ENCODE data around the gene NAXE. TPM values are rescaled to one million over a fixed set of nuclear protein-coding genes. Genes with fewer than 3 reads are reported as not detected.
"Not testable (repeated sequence)": the region's sequence is repeated elsewhere in the genome, so short reads cannot be mapped to it uniquely, and the experiment has no call there.

The NAXE gene
- total RNA-seq, 1 experiment from 2014 or later: 261 TPM

GRCh38 chr1:156552518-156552917, 39.1 kb upstream of the NAXE start:
- no peak for ATAC-seq
- Histone ChIP-seq H3K9me2 (replicated peaks; ENCODE audit: low read length) (no peaks in the 10 kb centered on the region), H4K20me1 (ENCODE audit: low read length) (no peaks in the 10 kb centered on the region), H3K36me3 (ENCODE audit: low read depth, low read length) (peaks cover 69% of the 10 kb centered on the region), H3K79me2 (ENCODE audit: low read length) (no peaks in the 10 kb centered on the region), H3K4me3 (ENCODE audit: low read length) (no peak overlapping the region), H3K4me2 (ENCODE audit: low read length) (peak overlapping the region; percentile 15), H3K27me3 (ENCODE audit: low read length) (no peaks in the 10 kb centered on the region), H3F3A (ENCODE audit: low read length, unreplicated experiment) (no peaks in the 10 kb centered on the region), H3K4me1 (ENCODE audit: insufficient read depth, low read length) (peaks cover 21% of the 10 kb centered on the region), H3K9me3 (ENCODE audit: low read length) (no peaks in the 10 kb centered on the region), H2AFZ (ENCODE audit: low read length) (no peak overlapping the region), H3K9ac (ENCODE audit: low read length) (no peak overlapping the region), H3K27ac (ENCODE audit: low read length) (peak overlapping the region; percentile 55)
- peak; percentile 31 for DNase-seq
- ChIA-PET CTCF (no interaction called here), POLR2A (ENCODE audit: unreplicated experiment) (no interaction called here)
- BruUV-seq (replicated peaks): no TSS peak
- TF ChIP-seq EZH2phosphoT487 (IDR thresholded peaks at IDR 0.05; ENCODE audit: borderline replicate concordance, low read length) (no peak), EZH2 (IDR thresholded peaks at IDR 0.05; ENCODE audit: low read length, unreplicated experiment) (no peak), CTCF (conservative IDR thresholded peaks at IDR 0.05; ENCODE audit: low read depth, low read length) (no peak)
- intact Hi-C loops (cut with micrococcal nuclease): no loop called here

GRCh38 chr1:156552937-156553336, 38.6 kb upstream of the NAXE start:
- Histone ChIP-seq H3K27ac (ENCODE audit: low read length) (peak overlapping the region; percentile 55; the same call in 1 of the 2 replicates), H3K36me3 (ENCODE audit: low read depth, low read length) (peaks cover 65% of the 10 kb centered on the region), H3K4me1 (ENCODE audit: insufficient read depth, low read length) (peaks cover 21% of the 10 kb centered on the region)
- H3K9me3 ChIP-seq (ENCODE audit: low read length); BruUV-seq (replicated peaks); H3K4me2 ChIP-seq (ENCODE audit: low read length); CTCF ChIA-PET; DNase-seq; POLR2A ChIA-PET (ENCODE audit: unreplicated experiment); H3K4me3 ChIP-seq (ENCODE audit: low read length); H3K9me2 ChIP-seq (replicated peaks; ENCODE audit: low read length); H2AFZ ChIP-seq (ENCODE audit: low read length); H4K20me1 ChIP-seq (ENCODE audit: low read length); ATAC-seq; H3K9ac ChIP-seq (ENCODE audit: low read length); H3F3A ChIP-seq (ENCODE audit: low read length, unreplicated experiment); H3K27me3 ChIP-seq (ENCODE audit: low read length); intact Hi-C loops (cut with micrococcal nuclease); H3K79me2 ChIP-seq (ENCODE audit: low read length): not testable (repeated sequence)

- no peaks in the 10 kb centered on the region for H3K79me2 ChIP-seq (ENCODE audit: low read length)
- CTCF ChIA-PET: no interaction called here
- no peaks in the 10 kb centered on the region for H4K20me1 ChIP-seq (ENCODE audit: low read length)
- no peaks in the 10 kb centered on the region for H3K9me2 ChIP-seq (replicated peaks; ENCODE audit: low read length)
- H3F3A ChIP-seq (ENCODE audit: low read length, unreplicated experiment): no peaks in the 10 kb centered on the region
- intact Hi-C loops (cut with micrococcal nuclease): no loop called here
- no TSS peak for BruUV-seq (replicated peaks)
- H3K27ac ChIP-seq (ENCODE audit: low read length): no peak overlapping the region
- TF ChIP-seq EZH2 (IDR thresholded peaks at IDR 0.05; ENCODE audit: low read length, unreplicated experiment) (no peak), EZH2phosphoT487 (IDR thresholded peaks at IDR 0.05; ENCODE audit: borderline replicate concordance, low read length) (no peak), CTCF (conservative IDR thresholded peaks at IDR 0.05; ENCODE audit: low read depth, low read length) (no peak)
- peaks cover 56% of the 10 kb centered on the region for H3K36me3 ChIP-seq (ENCODE audit: low read depth, low read length)
- POLR2A ChIA-PET (ENCODE audit: unreplicated experiment): interaction anchor here (0.5 to 0.6 kb wide), 2 partner anchors 11 to 54 kb away, joined by 3 to 7 read pairs; partner anchors contain the start of gene MEF2D
- ATAC-seq (no peak), DNase-seq (no peak)
- H3K4me2 ChIP-seq (ENCODE audit: low read length): no peak overlapping the region
- H3K27me3 ChIP-seq (ENCODE audit: low read length): no peaks in the 10 kb centered on the region
- H3K4me3 ChIP-seq (ENCODE audit: low read length): no peak overlapping the region
- H3K9me3 ChIP-seq (ENCODE audit: low read length): no peaks in the 10 kb centered on the region
- peaks cover 21% of the 10 kb centered on the region for H3K4me1 ChIP-seq (ENCODE audit: insufficient read depth, low read length)
- H2AFZ ChIP-seq (ENCODE audit: low read length): no peak overlapping the region
- H3K9ac ChIP-seq (ENCODE audit: low read length): no peak overlapping the region
These were observed 37.6 kb upstream of the NAXE start for GRCh38 chr1:156553860-156554485.

Measured in PC-3 (cell line).